GM23248 (cell line): ENCODE data around the gene KDM6A.

Experiments used
- EZH2 ChIP-seq: fragments of 200-600 bp; sonication (generic); IDR thresholded peaks from 2 replicates; pipeline ENCODE4 v1.6.1; 2018; ENCODE audit warnings: antibody characterized with exemption, mild to moderate bottlenecking; ENCODE audit not compliant: insufficient read depth, poor library complexity, severe bottlenecking
- EZH2phosphoT487 ChIP-seq: fragments of 200-600 bp; sonication (generic); IDR thresholded peaks from 2 replicates; pipeline ENCODE4 v1.6.1; 2018; ENCODE audit warnings: antibody characterized with exemption, moderate library complexity, mild to moderate bottlenecking, low read depth; ENCODE audit not compliant: insufficient read depth

GRCh38 chrX:45031830-45032378 lies 158.9 kb downstream of the KDM6A start:
- no peak for TF ChIP-seq EZH2
- TF ChIP-seq EZH2phosphoT487 = no peak
